Keratinocyte (primary cell): ENCODE measurements around the gene CNTNAP2. TPM values are rescaled to one million over a fixed set of nuclear protein-coding genes. Genes with fewer than 3 reads are reported as not detected.

Experiments used
- DNase-seq: peaks from one replicate; pipeline ENCODE4 v3.0.0-alpha.2; 2011; ENCODE audit warnings: low read depth, missing footprints, low spot score
- FAIRE-seq: peaks from 2 replicates; lab custom pipeline; 2011; peaks lifted over from hg19 to GRCh38; lab: Jason Lieb, UNC
- H2AFZ ChIP-seq: 2 replicates; pipeline ENCODE4 v1.6.0; 2012; ENCODE audit warnings: low read length, control low read depth, inconsistent platforms; ENCODE audit not compliant: control insufficient read depth
- H3K27ac ChIP-seq: 2 replicates; pipeline ENCODE4 v1.5.1; 2011; ENCODE audit warnings: low read length; ENCODE audit not compliant: control insufficient read depth, insufficient read depth
- H3K27me3 ChIP-seq: 3 replicates; pipeline ENCODE4 v1.6.0; 2011; ENCODE audit warnings: low read length; ENCODE audit not compliant: control insufficient read depth, insufficient read depth; ENCODE audit errors: extremely low read depth
- H3K36me3 ChIP-seq, 2 experiments: 2 replicates in 1 of 2; 3 replicates in 1 of 2; pipeline ENCODE4 v1.5.1; 2011; ENCODE audit warnings: low read length in 2 of 2, mild to moderate bottlenecking in 1 of 2; ENCODE audit not compliant: control insufficient read depth in 2 of 2, insufficient read depth in 2 of 2; ENCODE audit errors: extremely low read depth in 1 of 2
- H3K4me1 ChIP-seq: 3 replicates; pipeline ENCODE4 v1.5.1; 2011; ENCODE audit warnings: low read length; ENCODE audit not compliant: control insufficient read depth, insufficient read depth; ENCODE audit errors: extremely low read depth
- H3K4me2 ChIP-seq: 3 replicates; pipeline ENCODE4 v1.6.0; 2011; ENCODE audit warnings: low read depth, low read length; ENCODE audit not compliant: control insufficient read depth, insufficient read depth; ENCODE audit errors: extremely low read depth
- H3K4me3 ChIP-seq, 3 experiments: fragments of 200-600 bp in 1 of 3; sonication (generic) in 1 of 3; 2 replicates in 2 of 3; 3 replicates in 1 of 3; pipeline ENCODE4 v1.5.1; 2011 to 2016; ENCODE audit warnings: low read length in 3 of 3, mild to moderate bottlenecking in 3 of 3, control low read depth in 2 of 3, inconsistent platforms in 1 of 3, low read depth in 1 of 3, mixed read lengths in 1 of 3, mixed run types in 1 of 3, moderate library complexity in 1 of 3; ENCODE audit not compliant: control insufficient read depth in 2 of 3, insufficient read depth in 2 of 3; ENCODE audit errors: extremely low read depth in 1 of 3
- H3K79me2 ChIP-seq: 2 replicates; pipeline ENCODE4 v1.6.0; 2012; ENCODE audit warnings: low read length; ENCODE audit not compliant: control insufficient read depth, insufficient read depth
- H3K9ac ChIP-seq: 3 replicates; pipeline ENCODE4 v1.6.0; 2011; ENCODE audit warnings: low read length; ENCODE audit not compliant: control insufficient read depth, insufficient read depth; ENCODE audit errors: extremely low read depth
- H3K9me1 ChIP-seq: 3 replicates; pipeline ENCODE4 v1.6.0; 2011; ENCODE audit warnings: low read length; ENCODE audit not compliant: control insufficient read depth, insufficient read depth; ENCODE audit errors: extremely low read depth
- H3K9me3 ChIP-seq: 2 replicates; pipeline ENCODE4 v1.5.1; 2012; ENCODE audit warnings: low read depth, low read length; ENCODE audit not compliant: control insufficient read depth
- H4K20me1 ChIP-seq: 3 replicates; pipeline ENCODE4 v1.6.0; 2011; ENCODE audit warnings: low read length; ENCODE audit not compliant: control insufficient read depth, insufficient read depth; ENCODE audit errors: extremely low read depth
- EZH2 ChIP-seq: IDR thresholded peaks from one replicate; pipeline ENCODE4 v1.6.1; 2012; ENCODE audit warnings: inconsistent platforms, mild to moderate bottlenecking, low read length, moderate library complexity
- dilution Hi-C: fragments of 300-500 bp; cut with MboI; formaldehyde crosslinking; loops from one replicate; pipeline ENCODE4 v1.7.0; 2020; ENCODE audit warnings: low sequenced_read_pairs; ENCODE audit not compliant: extremely low pct_ligation_motif_present
- polyA plus RNA-seq, 5 experiments: library from polyadenylated mRNA; depleted of rRNA in 3 of 5; stranded (reverse) in 3 of 5; stranded (forward) in 1 of 5; unstranded in 1 of 5; fragments of >200 nt; gene quantifications; 1 replicate in 1 of 5; 2 replicates in 3 of 5; 3 replicates in 1 of 5; pipeline versions ENCODE4 v1.2.1 to v1.2.3, GENCODE V29; 2011 to 2012; ENCODE audit warnings: missing spikeins in 2 of 5, low read depth in 1 of 5, low replicate concordance in 1 of 5
- TF ChIP-seq, protein P1 (sequence below), 3 experiments: IDR thresholded peaks in 1 of 3; conservative IDR thresholded peaks in 1 of 3; optimal IDR thresholded peaks in 1 of 3; 2 replicates in 2 of 3; 3 replicates in 1 of 3; pipeline versions ENCODE3 to v1.5.1; 2011; ENCODE audit warnings: low read length in 3 of 3, mild to moderate bottlenecking in 3 of 3, moderate library complexity in 2 of 3, control low read depth in 1 of 3, inconsistent platforms in 1 of 3; ENCODE audit not compliant: insufficient read depth in 2 of 3; ENCODE audit errors: extremely low read depth in 1 of 3

CNTNAP2 gene
- polyA plus RNA-seq, 1 donor (not counting 4 experiments of a cell fraction or from before 2014, with no cell fraction given) = 1.4 TPM

DNA sequence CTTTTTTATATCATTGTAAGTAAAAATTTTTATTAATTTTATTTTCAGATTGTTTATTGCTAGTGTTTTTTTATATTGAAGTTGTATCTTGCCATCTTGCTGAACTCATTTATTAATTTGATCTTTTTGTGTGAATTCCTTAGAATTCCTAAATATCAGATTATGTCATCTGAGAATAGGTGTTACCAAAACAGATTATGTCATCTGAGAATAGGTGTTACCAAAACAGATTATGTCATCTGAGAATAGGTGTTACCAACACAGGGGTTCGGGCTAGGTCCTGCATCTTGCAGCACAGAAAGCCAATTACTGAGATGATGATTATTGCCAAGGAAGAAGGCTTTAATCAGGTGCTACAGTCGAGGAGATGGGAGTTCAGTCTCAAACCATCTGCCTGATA lies 383.4 kb downstream of the CNTNAP2 start:
- H3K9ac ChIP-seq = no peak overlapping the region
- no peak overlapping the region for H2AFZ ChIP-seq
- H3K27me3 ChIP-seq = no peaks in the 10 kb centered on the region
- H3K27ac ChIP-seq = no peak overlapping the region
- no peaks in the 10 kb centered on the region for H3K4me1 ChIP-seq
- no peaks in the 10 kb centered on the region for H4K20me1 ChIP-seq
- H3K4me2 ChIP-seq = no peak overlapping the region
- no peaks in the 10 kb centered on the region for H3K9me1 ChIP-seq
- FAIRE-seq = no peak
- no peaks in the 10 kb centered on the region for H3K79me2 ChIP-seq
- dilution Hi-C loops = no loop called here
- no peak overlapping the region for H3K4me3 ChIP-seq
- DNase-seq = no peak
- H3K9me3 ChIP-seq = no peaks in the 10 kb centered on the region
- H3K36me3 ChIP-seq = no peaks in the 10 kb centered on the region
- TF ChIP-seq, protein P1, sequence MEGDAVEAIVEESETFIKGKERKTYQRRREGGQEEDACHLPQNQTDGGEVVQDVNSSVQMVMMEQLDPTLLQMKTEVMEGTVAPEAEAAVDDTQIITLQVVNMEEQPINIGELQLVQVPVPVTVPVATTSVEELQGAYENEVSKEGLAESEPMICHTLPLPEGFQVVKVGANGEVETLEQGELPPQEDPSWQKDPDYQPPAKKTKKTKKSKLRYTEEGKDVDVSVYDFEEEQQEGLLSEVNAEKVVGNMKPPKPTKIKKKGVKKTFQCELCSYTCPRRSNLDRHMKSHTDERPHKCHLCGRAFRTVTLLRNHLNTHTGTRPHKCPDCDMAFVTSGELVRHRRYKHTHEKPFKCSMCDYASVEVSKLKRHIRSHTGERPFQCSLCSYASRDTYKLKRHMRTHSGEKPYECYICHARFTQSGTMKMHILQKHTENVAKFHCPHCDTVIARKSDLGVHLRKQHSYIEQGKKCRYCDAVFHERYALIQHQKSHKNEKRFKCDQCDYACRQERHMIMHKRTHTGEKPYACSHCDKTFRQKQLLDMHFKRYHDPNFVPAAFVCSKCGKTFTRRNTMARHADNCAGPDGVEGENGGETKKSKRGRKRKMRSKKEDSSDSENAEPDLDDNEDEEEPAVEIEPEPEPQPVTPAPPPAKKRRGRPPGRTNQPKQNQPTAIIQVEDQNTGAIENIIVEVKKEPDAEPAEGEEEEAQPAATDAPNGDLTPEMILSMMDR (optimal IDR thresholded peaks at IDR 0.05 in 1 of 3, IDR thresholded peaks at IDR 0.05 in 1 of 3, conservative IDR thresholded peaks at IDR 0.05 in 1 of 3; ENCODE audit: extremely low read depth in 1 of 3, insufficient read depth in 2 of 3, low read length in 3 of 3) = no peak
- no peak for TF ChIP-seq EZH2

DNA sequence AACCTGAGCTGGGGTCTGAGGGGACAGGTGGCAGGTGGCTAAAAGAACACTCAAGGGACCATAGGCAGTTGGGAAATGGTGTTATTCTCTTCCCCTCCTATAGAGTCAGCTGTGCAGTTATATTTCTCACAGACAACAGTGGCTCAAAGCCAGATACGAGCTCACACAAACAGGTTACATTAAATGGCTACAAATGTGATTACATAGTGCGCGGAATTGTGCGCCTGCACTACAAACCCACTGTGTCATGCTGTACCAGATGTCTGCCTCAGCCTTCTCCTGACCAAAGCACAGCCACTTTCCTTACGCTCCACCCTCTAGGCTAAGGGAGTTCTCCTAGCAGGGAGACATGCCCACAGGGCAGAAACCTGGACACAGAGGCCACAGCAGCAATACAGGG lies 387.2 kb downstream of the CNTNAP2 start:
- DNase-seq = no peak
- no peak overlapping the region for H2AFZ ChIP-seq
- no peaks in the 10 kb centered on the region for H3K36me3 ChIP-seq
- H3K4me1 ChIP-seq = no peaks in the 10 kb centered on the region
- H3K27me3 ChIP-seq = no peaks in the 10 kb centered on the region
- no peak overlapping the region for H3K9ac ChIP-seq
- dilution Hi-C loops = no loop called here
- TF ChIP-seq, protein P1 (optimal IDR thresholded peaks at IDR 0.05 in 1 of 3, IDR thresholded peaks at IDR 0.05 in 1 of 3, conservative IDR thresholded peaks at IDR 0.05 in 1 of 3; ENCODE audit: extremely low read depth in 1 of 3, insufficient read depth in 2 of 3, low read length in 3 of 3) = no peak
- TF ChIP-seq EZH2 = no peak
- H3K79me2 ChIP-seq = no peaks in the 10 kb centered on the region
- no peaks in the 10 kb centered on the region for H4K20me1 ChIP-seq
- no peak for FAIRE-seq
- peaks cover under 1% of the 10 kb centered on the region for H3K9me3 ChIP-seq
- no peak overlapping the region for H3K27ac ChIP-seq
- no peaks in the 10 kb centered on the region for H3K9me1 ChIP-seq
- no peak overlapping the region for H3K4me2 ChIP-seq
- H3K4me3 ChIP-seq = no peak overlapping the region
